ENCODE data around the gene DRG2. TPM values are rescaled to one million over a fixed set of nuclear protein-coding genes. Genes with fewer than 3 reads are reported as not detected.

DRG2 gene, protein sequence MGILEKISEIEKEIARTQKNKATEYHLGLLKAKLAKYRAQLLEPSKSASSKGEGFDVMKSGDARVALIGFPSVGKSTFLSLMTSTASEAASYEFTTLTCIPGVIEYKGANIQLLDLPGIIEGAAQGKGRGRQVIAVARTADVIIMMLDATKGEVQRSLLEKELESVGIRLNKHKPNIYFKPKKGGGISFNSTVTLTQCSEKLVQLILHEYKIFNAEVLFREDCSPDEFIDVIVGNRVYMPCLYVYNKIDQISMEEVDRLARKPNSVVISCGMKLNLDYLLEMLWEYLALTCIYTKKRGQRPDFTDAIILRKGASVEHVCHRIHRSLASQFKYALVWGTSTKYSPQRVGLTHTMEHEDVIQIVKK
- total RNA-seq (2022; extraction: Qiagen RNA extraction): 43.5 to 53.5 TPM (median 51.0 TPM) in 5 replicates

DNA sequence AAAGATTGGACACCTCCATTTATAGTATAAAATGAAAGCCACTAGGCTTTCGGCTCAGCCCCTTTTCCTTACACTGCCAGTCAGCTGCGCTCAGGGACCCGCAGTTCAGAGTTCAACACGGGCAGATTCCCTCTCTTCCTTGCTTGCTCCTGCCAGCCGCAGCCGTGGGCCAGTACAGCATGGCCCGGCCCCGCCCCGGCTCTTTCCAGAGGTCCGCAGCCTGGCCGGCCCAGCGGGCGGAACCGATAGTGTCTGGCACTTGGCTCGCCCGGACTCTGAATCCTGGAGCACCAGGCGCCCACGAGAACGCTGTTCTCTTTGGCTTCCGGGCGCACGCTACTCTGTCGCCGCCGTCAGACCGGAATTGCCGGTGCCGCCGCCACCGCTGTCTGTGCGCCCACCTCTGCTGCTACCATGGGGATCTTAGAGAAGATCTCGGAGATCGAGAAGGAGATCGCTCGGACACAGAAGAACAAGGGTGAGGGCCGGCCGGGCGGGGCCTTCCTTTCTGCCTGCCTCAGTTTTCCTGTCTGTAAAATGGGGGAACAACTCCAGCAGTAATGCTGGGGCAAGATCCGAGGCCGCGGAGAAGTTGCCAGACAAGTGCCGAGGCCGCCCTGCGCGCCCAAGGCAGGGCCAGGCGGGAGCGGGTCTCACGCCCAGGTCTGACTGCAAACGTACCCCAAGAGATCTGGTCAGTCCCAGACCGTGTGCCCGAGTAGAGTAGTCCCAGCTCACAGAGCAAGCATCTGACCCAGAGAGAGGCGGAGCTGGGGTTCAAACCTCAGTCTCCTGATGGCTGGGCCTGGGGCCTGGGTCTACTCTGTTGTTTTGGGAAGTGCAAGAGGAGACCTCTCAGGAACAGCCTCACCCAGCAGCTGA is at the start of gene DRG2:
TSS of gene DRG2 (plus strand) at position 339 of the 882 bp plus-strand sequence. CDS start at position 415, 76 bp downstream.

DNA sequence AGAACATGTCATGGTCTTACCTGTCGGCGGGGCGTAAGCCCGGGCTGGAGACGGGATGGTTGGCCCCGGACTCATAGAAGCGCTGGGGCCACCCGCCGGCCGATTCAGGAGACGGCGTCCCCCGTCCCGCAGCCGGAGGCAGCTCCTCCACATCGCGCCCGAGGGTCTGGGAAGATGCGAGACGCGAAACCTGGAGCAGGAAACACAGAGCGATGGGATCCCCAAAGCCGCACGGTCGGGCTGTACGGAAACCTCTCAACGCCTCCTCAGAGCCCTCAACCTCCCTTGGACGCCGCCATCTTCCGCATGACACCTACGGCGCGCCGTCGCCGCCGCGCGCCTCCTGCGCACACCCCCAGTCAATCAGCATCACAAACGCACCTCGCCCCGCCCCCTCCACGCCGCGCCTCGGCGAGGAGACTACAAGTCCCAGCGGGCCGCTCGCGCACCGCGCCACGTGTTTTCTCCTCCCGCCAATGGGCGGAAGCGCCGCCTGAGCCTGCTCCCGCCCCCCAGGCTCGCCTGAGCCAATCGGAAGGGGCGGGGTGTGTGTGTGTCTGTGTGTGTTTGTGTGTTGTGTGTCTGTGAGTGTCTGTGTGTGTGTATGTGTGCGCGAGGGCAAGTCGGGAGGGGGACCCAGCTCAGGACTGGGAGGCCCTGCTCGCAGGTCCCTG is 48.8 kb upstream of the DRG2 start, which contains the start of the genes ATPAF2 and GID4:
TSS of gene ATPAF2 (minus strand) at position 308 of the 674 bp plus-strand sequence. CDS start at position 153, 155 bp downstream.
TSS of gene GID4 (plus strand) at position 548 of the 674 bp plus-strand sequence. CDS start at position 605, 57 bp downstream.

DNA sequence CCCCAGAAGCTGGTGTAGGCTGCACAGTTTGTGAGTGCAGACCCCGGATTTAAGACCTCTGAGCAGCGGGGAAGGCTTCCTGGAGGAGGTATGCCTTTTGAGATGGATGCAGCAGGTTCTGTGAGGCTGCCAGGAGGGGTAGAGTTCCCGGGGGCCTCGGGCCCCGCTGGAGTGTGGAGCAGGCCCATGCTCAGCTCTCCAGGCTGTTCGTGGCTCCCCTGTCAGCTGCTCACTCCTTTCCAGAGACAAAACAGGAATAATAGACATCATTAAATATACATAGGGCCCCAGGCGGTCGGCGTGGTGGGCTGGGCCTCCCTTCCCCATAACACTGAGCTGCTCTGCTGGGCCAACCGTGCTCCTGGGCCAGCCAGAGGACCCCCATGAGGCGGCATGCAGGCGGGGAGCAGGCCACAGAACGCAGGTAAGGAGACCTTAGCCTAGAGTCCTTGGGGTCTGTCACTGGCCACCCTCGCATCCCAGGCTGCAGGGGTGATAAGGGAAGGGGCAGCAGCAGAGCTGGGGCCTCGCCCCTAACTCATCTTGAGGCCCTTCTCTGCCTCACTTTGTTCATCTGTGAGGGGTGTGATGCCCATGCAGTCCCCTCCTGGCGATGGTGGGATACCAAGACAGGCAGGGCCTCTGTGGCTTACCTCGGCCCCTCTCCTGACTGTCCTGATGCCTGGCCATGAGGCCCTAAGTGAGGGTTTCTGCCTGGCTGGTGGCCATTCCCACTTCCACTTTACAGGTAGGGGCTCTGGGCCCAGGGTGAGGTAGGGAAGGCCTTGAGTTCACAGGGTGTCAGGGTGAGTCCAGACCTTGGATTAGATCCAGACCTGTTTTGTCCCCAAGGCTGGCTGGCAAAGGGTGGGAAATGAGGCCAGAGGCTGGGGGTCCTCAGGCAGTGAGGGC is 20.9 kb downstream of the DRG2 start, which contains the start of gene MYO15A:
TSS of gene MYO15A (plus strand) at position 356 of the 912 bp plus-strand sequence. CDS start 10,045 bp downstream, outside the sequence.

Other genes starting within 250 kb of the DRG2 start
- 15.4 to 22.8 TPM (median 21.5 TPM) in 5 replicates for gene TOM1L2, start 115.5 kb upstream of the DRG2 start, total RNA-seq (2022; extraction: Qiagen RNA extraction)
- 1.4 to 3.5 TPM (median 1.9 TPM) in 5 replicates for gene DRC3, start 115.1 kb upstream of the DRG2 start, total RNA-seq (2022; extraction: Qiagen RNA extraction)
- 24.7 to 31.8 TPM (median 29.8 TPM) in 5 replicates for gene ATPAF2, start 48.8 kb upstream of the DRG2 start, total RNA-seq (2022; extraction: Qiagen RNA extraction)
- gene GID4, start 48.5 kb upstream of the DRG2 start, total RNA-seq (2022; extraction: Qiagen RNA extraction): 8.7 to 11.3 TPM (median 10.6 TPM) in 5 replicates
- gene MYO15A, start 20.8 kb downstream of the DRG2 start, total RNA-seq (2022; extraction: Qiagen RNA extraction): 0.06 to 0.86 TPM (median 0.75 TPM) in 5 replicates
- 47.1 to 60.1 TPM (median 49.9 TPM) in 5 replicates for gene ALKBH5, start 95.9 kb downstream of the DRG2 start, total RNA-seq (2022; extraction: Qiagen RNA extraction)
- gene LLGL1, start 137.7 kb downstream of the DRG2 start, total RNA-seq (2022; extraction: Qiagen RNA extraction): 10.8 to 16.8 TPM (median 16.2 TPM) in 5 replicates
- 228 to 260 TPM (median 255 TPM) in 5 replicates for gene FLII, start 170.8 kb downstream of the DRG2 start, total RNA-seq (2022; extraction: Qiagen RNA extraction)
- gene MIEF2, start 172.7 kb downstream of the DRG2 start, total RNA-seq (2022; extraction: Qiagen RNA extraction): 6.5 to 12.1 TPM (median 10.1 TPM) in 5 replicates
- 30.6 to 40.4 TPM (median 36.3 TPM) in 5 replicates for gene TOP3A, start 227.0 kb downstream of the DRG2 start, total RNA-seq (2022; extraction: Qiagen RNA extraction)
- gene SMCR8, start 227.3 kb downstream of the DRG2 start, total RNA-seq (2022; extraction: Qiagen RNA extraction): 13.2 to 16.3 TPM (median 14.7 TPM) in 5 replicates